GM21515 (cell line): ENCODE measurements around the gene FBP2.
"Not testable (repeated sequence)": the region's sequence is repeated elsewhere in the genome, so short reads cannot be mapped to it uniquely, and the experiment has no call there.

ENCODE experiments used
- ATAC-seq: cut with Tn5 transposase; IDR thresholded peaks from one replicate; pipeline ENCODE4 v1.9.1; 2021; ENCODE audit not compliant: unreplicated experiment

Gene FBP2

GRCh38 chr9:94606646-94607422 lies 13.2 kb upstream of the FBP2 start:
- no peak for ATAC-seq

GRCh38 chr9:94603259-94604160 lies 9.9 kb upstream of the FBP2 start:
- no peak for ATAC-seq

- no peak for ATAC-seq
Measured at GRCh38 chr9:94602666-94603065, 9.0 kb upstream of the FBP2 start.

- no peak for ATAC-seq
Measured at GRCh38 chr9:94600715-94601114, 7.1 kb upstream of the FBP2 start.

- no peak for ATAC-seq
Measured at GRCh38 chr9:94600258-94600657, 6.6 kb upstream of the FBP2 start.

- ATAC-seq = no peak
Measured at GRCh38 chr9:94599102-94599501, 5.5 kb upstream of the FBP2 start.

GRCh38 chr9:94592683-94593082 lies 941 bp downstream of the FBP2 start:
- ATAC-seq = not testable (repeated sequence)

GRCh38 chr9:94591876-94592275 lies 1.7 kb downstream of the FBP2 start:
- ATAC-seq = no peak

GRCh38 chr9:94591046-94591545 lies 2.5 kb downstream of the FBP2 start:
- ATAC-seq = not testable (repeated sequence)

- no peak for ATAC-seq
Measured at GRCh38 chr9:94588681-94589080, 4.9 kb downstream of the FBP2 start.

GRCh38 chr9:94586814-94587213 lies 6.8 kb downstream of the FBP2 start:
- no peak for ATAC-seq

GRCh38 chr9:94586316-94586715 lies 7.3 kb downstream of the FBP2 start:
- no peak for ATAC-seq

- no peak for ATAC-seq
Measured at GRCh38 chr9:94584555-94584954, 9.1 kb downstream of the FBP2 start.

GRCh38 chr9:94581728-94582127 lies 11.9 kb downstream of the FBP2 start:
- ATAC-seq = no peak

GRCh38 chr9:94577571-94577970 lies 16.1 kb downstream of the FBP2 start:
- ATAC-seq = no peak

GRCh38 chr9:94577036-94577435 lies 16.6 kb downstream of the FBP2 start:
- ATAC-seq = no peak

- no peak for ATAC-seq
Measured at GRCh38 chr9:94576131-94576530, 17.5 kb downstream of the FBP2 start.

GRCh38 chr9:94568972-94569712 lies 24.5 kb downstream of the FBP2 start:
- ATAC-seq = no peak

GRCh38 chr9:94568250-94568889 lies 25.3 kb downstream of the FBP2 start:
- ATAC-seq = no peak

- no peak for ATAC-seq
Measured at GRCh38 chr9:94567271-94567670, 26.4 kb downstream of the FBP2 start.

- ATAC-seq = no peak
Measured at GRCh38 chr9:94566550-94566949, 27.1 kb downstream of the FBP2 start.
